ENCODE data around the gene SLAMF6. TPM values are rescaled to one million over a fixed set of nuclear protein-coding genes. Genes with fewer than 3 reads are reported as not detected.
"Not testable (repeated sequence)": the region's sequence is repeated elsewhere in the genome, so short reads cannot be mapped to it uniquely, and the experiment has no call there.

Gene SLAMF6
- total RNA-seq, 1 experiment from 2014 or later = not detected

DNA sequence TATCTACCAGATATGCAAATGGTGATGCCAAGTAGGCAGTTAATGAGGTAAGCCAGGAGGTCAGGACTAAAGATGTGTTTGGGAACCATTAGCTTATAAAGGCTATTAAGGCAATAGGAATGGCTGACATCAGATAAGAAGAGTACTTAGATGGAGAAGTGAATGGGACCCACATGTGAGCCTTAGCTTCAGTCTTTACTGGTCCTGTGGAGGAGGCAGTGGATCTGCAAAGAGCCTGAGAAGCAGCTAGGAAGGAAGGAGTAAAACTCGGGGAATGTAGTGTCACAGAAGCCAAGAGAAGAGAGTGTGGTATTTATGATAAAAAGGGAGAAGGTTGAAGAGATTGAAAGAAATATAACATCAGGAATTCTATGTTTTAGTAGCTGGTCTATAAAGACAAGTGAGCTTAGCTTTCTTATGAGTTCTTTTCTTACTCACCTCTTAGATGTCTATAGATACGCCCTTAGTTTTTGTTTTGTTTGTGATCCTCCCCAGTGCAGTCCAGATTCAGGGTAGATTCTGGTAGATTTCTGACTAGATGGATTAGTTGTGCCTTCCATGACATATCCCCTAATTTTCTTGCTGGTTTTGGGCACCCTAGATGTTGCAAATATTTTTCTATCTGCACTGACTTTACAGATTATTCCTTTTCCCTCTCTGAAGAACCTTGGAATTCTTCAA is 39.4 kb downstream of the SLAMF6 start:
- no peak for TF ChIP-seq CTCF (IDR thresholded peaks at IDR 0.05; ENCODE audit: unreplicated experiment)
- BruUV-seq (replicated peaks) = no TSS peak
- ChIA-PET CTCF (interaction anchor here (0.8 to 1.0 kb wide), 3 partner anchors 13 to 123 kb away, joined by 3 to 4 read pairs (median 3); no protein-coding TSS in a partner anchor), POLR2A (interaction anchor here (1.4 to 1.5 kb wide), 2 partner anchors 15 to 17 kb away, joined by 4 to 5 read pairs; no protein-coding TSS in a partner anchor)
- no peak overlapping the region for H3K4me3 Mint-ChIP-seq (ENCODE audit: unreplicated experiment)
- H3K4me1 Mint-ChIP-seq (ENCODE audit: insufficient read depth, unreplicated experiment) = peaks cover 11% of the 10 kb centered on the region
- intact Hi-C loops (cut with micrococcal nuclease) = no loop called here
- H3K9me3 Mint-ChIP-seq (ENCODE audit: unreplicated experiment) = peaks cover 14% of the 10 kb centered on the region
- DNase-seq (ENCODE audit: unreplicated experiment) = no peak
- H3K36me3 Mint-ChIP-seq (ENCODE audit: insufficient read depth, unreplicated experiment) = no peaks in the 10 kb centered on the region
- H3K27ac Mint-ChIP-seq (ENCODE audit: low read depth, unreplicated experiment) = no peak overlapping the region
- H3K27me3 Mint-ChIP-seq (ENCODE audit: insufficient read depth, unreplicated experiment) = peaks cover 35% of the 10 kb centered on the region

- Mint-ChIP-seq H3K27me3 (ENCODE audit: insufficient read depth, unreplicated experiment) (peaks cover 37% of the 10 kb centered on the region), H3K4me3 (ENCODE audit: unreplicated experiment) (no peak overlapping the region), H3K36me3 (ENCODE audit: insufficient read depth, unreplicated experiment) (no peaks in the 10 kb centered on the region), H3K9me3 (ENCODE audit: unreplicated experiment) (peaks cover 14% of the 10 kb centered on the region), H3K4me1 (ENCODE audit: insufficient read depth, unreplicated experiment) (peaks cover 11% of the 10 kb centered on the region), H3K27ac (ENCODE audit: low read depth, unreplicated experiment) (no peak overlapping the region)
- intact Hi-C loops (cut with micrococcal nuclease) = no loop called here
- TF ChIP-seq CTCF (IDR thresholded peaks at IDR 0.05; ENCODE audit: unreplicated experiment) = no peak
- ChIA-PET CTCF (interaction anchor here (1.0 to 1.2 kb wide), 3 partner anchors 14 to 54 kb away, joined by 3 to 5 read pairs (median 3); no protein-coding TSS in a partner anchor), POLR2A (interaction anchor here (1.0 kb wide), 1 partner anchor 41 kb away, joined by 3 read pairs; no protein-coding TSS in a partner anchor)
- no TSS peak for BruUV-seq (replicated peaks)
- DNase-seq (ENCODE audit: unreplicated experiment) = no peak
Measured at GRCh38 chr1:160481979-160482596, 41.0 kb downstream of the SLAMF6 start.

GRCh38 chr1:160480781-160481180 is 42.3 kb downstream of the SLAMF6 start:
- intact Hi-C loops (cut with micrococcal nuclease); H3K27ac Mint-ChIP-seq (ENCODE audit: low read depth, unreplicated experiment); POLR2A ChIA-PET; BruUV-seq (replicated peaks); H3K4me3 Mint-ChIP-seq (ENCODE audit: unreplicated experiment); H3K36me3 Mint-ChIP-seq (ENCODE audit: insufficient read depth, unreplicated experiment); DNase-seq (ENCODE audit: unreplicated experiment): not testable (repeated sequence)
- CTCF ChIA-PET = interaction anchor here (0.8 to 1.2 kb wide), 2 partner anchors 12 to 65 kb away, joined by 3 to 4 read pairs; no protein-coding TSS in a partner anchor
- peaks cover 27% of the 10 kb centered on the region for H3K27me3 Mint-ChIP-seq (ENCODE audit: insufficient read depth, unreplicated experiment)
- peaks cover 14% of the 10 kb centered on the region for H3K9me3 Mint-ChIP-seq (ENCODE audit: unreplicated experiment)
- H3K4me1 Mint-ChIP-seq (ENCODE audit: insufficient read depth, unreplicated experiment) = peaks cover 11% of the 10 kb centered on the region

DNA sequence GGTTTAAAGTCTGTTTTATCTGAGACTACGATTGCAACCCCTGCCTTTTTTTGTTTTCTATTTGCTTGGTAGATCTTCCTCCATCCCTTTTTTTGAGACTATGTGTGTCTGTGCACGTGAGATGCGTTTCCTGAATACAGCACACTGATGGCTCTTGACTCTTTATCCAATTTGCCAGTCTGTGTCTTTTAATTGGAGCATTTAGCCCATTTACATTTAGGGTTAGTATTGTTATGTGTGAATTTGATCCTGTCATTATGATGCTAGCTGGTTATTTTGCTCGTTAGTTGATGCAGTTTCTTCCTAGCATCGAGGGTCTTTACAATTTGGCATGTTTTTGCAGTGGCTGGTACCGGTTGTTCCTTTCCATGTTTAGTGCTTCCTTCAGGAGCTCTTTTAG is 44.0 kb downstream of the SLAMF6 start:
- H3K36me3 Mint-ChIP-seq (ENCODE audit: insufficient read depth, unreplicated experiment); CTCF ChIA-PET; BruUV-seq (replicated peaks); POLR2A ChIA-PET; intact Hi-C loops (cut with micrococcal nuclease); H3K27ac Mint-ChIP-seq (ENCODE audit: low read depth, unreplicated experiment); DNase-seq (ENCODE audit: unreplicated experiment); H3K4me3 Mint-ChIP-seq (ENCODE audit: unreplicated experiment): not testable (repeated sequence)
- Mint-ChIP-seq H3K27me3 (ENCODE audit: insufficient read depth, unreplicated experiment) (peaks cover 27% of the 10 kb centered on the region), H3K4me1 (ENCODE audit: insufficient read depth, unreplicated experiment) (peaks cover 11% of the 10 kb centered on the region), H3K9me3 (ENCODE audit: unreplicated experiment) (peaks cover 14% of the 10 kb centered on the region)
